ENCODE data around the gene MRPL37.

The MRPL37 gene

DNA sequence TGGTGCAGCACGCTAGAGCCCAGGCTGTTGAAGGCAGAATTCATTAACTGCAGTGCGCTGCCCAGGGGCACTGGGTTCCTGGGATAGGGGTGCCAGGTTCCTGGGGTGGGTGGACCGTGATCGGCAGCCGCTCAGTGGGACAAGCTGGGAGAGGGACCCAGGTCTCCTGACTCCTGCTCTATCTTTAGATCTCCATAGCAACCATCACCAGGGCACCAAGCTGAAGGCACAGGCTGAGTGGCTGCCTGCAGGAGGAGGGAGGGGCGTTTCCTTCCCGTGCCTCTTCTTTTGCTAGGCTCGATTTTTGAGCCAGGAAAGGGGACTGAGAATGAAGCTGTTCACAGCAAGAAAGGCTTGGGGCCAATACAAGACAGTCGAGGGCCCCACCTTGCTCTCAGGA lies 26.3 kb upstream of the MRPL37 start:
- Histone ChIP-seq H3K9me3 (no peaks in the 10 kb centered on the region), H3K27me3 (no peaks in the 10 kb centered on the region), H3K4me1 (no peaks in the 10 kb centered on the region), H3K4me3 (no peak overlapping the region), H3K27ac (no peak overlapping the region), H3K36me3 (peaks cover 6 to 36% (median 20%) of the 10 kb centered on the region in 3 donors)
- TF ChIP-seq, protein P1, sequence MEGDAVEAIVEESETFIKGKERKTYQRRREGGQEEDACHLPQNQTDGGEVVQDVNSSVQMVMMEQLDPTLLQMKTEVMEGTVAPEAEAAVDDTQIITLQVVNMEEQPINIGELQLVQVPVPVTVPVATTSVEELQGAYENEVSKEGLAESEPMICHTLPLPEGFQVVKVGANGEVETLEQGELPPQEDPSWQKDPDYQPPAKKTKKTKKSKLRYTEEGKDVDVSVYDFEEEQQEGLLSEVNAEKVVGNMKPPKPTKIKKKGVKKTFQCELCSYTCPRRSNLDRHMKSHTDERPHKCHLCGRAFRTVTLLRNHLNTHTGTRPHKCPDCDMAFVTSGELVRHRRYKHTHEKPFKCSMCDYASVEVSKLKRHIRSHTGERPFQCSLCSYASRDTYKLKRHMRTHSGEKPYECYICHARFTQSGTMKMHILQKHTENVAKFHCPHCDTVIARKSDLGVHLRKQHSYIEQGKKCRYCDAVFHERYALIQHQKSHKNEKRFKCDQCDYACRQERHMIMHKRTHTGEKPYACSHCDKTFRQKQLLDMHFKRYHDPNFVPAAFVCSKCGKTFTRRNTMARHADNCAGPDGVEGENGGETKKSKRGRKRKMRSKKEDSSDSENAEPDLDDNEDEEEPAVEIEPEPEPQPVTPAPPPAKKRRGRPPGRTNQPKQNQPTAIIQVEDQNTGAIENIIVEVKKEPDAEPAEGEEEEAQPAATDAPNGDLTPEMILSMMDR (IDR thresholded peaks at IDR 0.05): no peak
- DNase-seq: no peak
- intact Hi-C loops (cut with DNase I; ENCODE audit: low total_unique reads): no loop called here

DNA sequence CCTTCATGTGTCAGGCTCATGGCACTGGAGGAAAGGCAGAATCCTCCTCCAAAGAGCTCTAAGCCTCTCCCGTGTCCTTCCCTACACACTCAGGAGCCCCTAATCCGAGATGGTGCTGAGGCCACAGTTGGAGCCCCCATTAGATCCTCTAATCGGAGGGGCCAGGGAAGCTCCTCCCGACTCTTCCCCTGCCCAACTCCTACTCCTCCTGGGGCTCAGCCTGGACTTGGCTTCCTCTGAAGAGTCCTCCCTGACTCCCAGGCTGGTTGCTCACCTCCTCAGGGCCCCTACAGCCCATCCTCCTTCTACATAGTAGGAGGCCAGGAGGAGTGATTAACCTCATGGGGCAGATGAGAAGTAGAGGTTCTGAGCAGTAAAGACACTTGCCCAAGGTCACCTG lies 25.9 kb upstream of the MRPL37 start:
- no peaks in the 10 kb centered on the region for H3K9me3 ChIP-seq
- TF ChIP-seq, protein P1 (IDR thresholded peaks at IDR 0.05): no peak
- H3K27me3 ChIP-seq: no peaks in the 10 kb centered on the region
- intact Hi-C loops (cut with DNase I; ENCODE audit: low total_unique reads): no loop called here
- DNase-seq: no peak
- H3K4me3 ChIP-seq: no peak overlapping the region
- H3K27ac ChIP-seq: no peak overlapping the region
- no peaks in the 10 kb centered on the region for H3K4me1 ChIP-seq
- peaks cover 6 to 41% (median 25%) of the 10 kb centered on the region in 3 donors for H3K36me3 ChIP-seq

DNA sequence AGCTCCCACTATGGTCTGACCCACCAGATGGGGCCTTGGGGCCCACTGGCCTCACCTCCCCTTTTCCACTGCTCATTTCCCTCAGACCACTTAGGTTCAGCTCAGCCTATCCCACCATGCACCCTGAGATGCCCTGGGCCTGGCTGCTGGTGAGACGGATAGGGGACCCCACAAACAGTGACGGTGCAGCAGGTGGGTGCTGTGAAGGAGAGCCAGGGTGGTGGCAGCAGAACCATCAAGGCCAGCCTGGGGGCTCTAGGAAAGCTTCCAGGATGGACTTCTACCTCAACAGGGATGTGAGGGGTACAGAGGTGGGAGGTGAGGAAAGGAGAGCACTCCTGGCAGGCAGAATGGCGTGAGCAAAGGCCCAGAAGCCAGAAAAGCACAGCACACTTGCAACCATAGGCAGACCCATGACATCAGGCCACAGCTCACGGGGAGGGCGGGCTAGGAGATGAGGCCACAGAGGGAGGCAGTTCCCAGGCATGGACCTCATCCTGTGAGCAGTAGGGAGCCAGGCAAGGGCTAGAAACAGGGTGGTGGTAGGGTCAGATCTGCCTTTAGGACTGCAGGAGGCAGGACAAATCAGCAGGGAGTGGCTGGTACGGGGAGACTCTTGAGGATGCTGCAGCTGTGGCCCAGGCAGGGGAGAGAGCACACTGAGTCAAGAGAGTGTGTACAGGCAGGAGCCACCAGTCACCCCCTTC lies 23.2 kb upstream of the MRPL37 start:
- intact Hi-C loops (cut with DNase I; ENCODE audit: low total_unique reads): no loop called here
- DNase-seq: no peak
- no peak overlapping the region for H3K27ac ChIP-seq
- H3K27me3 ChIP-seq: no peaks in the 10 kb centered on the region
- peaks cover 9 to 67% (median 30%) of the 10 kb centered on the region in 3 donors for H3K36me3 ChIP-seq
- H3K4me1 ChIP-seq: no peaks in the 10 kb centered on the region
- H3K4me3 ChIP-seq: no peak overlapping the region
- TF ChIP-seq, protein P1 (IDR thresholded peaks at IDR 0.05): no peak
- no peaks in the 10 kb centered on the region for H3K9me3 ChIP-seq

DNA sequence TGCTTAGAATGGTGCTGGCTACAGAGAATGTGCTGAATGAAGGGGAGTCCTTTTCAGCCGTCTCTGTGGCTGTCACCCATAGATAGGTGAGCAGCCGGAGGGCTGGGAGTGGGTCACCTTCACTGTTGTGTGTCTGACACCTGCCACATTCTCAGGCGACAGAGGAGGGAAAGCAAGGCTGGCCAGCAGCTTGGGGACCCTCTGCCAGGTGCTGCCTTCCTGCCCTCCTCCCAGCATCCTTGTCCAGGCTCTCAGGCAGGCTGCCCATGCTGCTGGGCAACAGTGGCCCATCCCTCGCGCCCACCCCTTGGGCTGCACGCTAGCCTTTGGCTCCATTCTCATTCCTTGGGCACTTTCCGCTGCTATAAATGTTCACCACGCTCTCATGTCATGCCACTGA lies 22.2 kb upstream of the MRPL37 start:
- intact Hi-C loops (cut with DNase I; ENCODE audit: low total_unique reads): no loop called here
- Histone ChIP-seq H3K4me3 (no peak overlapping the region), H3K9me3 (no peaks in the 10 kb centered on the region), H3K27ac (no peak overlapping the region), H3K36me3 (peaks cover 9 to 67% (median 30%) of the 10 kb centered on the region in 3 donors), H3K27me3 (no peaks in the 10 kb centered on the region), H3K4me1 (no peaks in the 10 kb centered on the region)
- DNase-seq: no peak
- TF ChIP-seq, protein P1 (IDR thresholded peaks at IDR 0.05): no peak

DNA sequence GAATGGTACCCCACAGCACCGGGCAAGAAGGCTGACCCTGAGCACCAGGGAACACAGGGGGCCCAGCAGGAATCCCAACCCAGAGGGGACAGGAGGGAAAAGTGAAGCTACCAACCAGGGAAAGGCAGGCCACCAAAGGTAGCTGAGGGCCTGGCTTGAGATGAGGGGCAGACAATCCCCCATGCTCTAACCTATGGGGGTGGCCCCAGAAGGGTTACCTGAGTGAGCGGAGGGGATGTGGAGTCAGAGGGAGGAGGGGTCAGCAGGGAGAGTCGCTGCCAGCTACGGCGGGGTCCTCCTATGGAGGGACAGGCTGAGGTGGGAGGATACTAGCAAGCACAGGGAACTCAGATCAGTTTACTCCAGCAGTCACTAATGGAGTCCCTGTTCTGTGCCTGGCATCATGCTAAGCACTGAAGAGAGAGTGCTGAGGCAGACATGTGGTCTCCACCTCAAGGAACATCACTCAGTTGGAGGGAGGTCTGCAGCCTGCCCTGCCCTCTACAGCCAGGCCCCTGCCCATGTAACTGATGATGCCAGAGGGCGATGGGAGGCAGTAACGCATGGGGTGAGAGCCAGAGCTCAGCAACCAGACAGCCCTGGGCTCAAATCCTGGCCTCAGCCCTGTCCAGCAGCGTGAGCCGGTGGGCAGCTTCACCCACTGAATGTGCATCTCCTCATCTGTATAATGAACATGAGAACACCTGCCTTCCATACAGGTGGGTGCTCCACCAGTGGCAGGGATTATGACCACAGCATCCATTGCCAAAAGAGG lies 21.5 kb upstream of the MRPL37 start:
- H3K4me1 ChIP-seq: no peaks in the 10 kb centered on the region
- peaks cover 9 to 68% (median 30%) of the 10 kb centered on the region in 3 donors for H3K36me3 ChIP-seq
- no peak overlapping the region for H3K27ac ChIP-seq
- no peaks in the 10 kb centered on the region for H3K27me3 ChIP-seq
- intact Hi-C loops (cut with DNase I; ENCODE audit: low total_unique reads): no loop called here
- no peaks in the 10 kb centered on the region for H3K9me3 ChIP-seq
- TF ChIP-seq, protein P1 (IDR thresholded peaks at IDR 0.05): no peak
- H3K4me3 ChIP-seq: no peak overlapping the region
- no peak for DNase-seq

Data from tibial artery (tissue), 4 donors.